Liver (tissue), 9 donors: Measurements from ENCODE around the gene CD96. TPM values are rescaled to one million over a fixed set of nuclear protein-coding genes. Genes with fewer than 3 reads are reported as not detected.
A peak's percentile ranks its signal among the peaks of the same experiment; 100 is the strongest.

ENCODE experiments used
- DNase-seq: peaks from one replicate; pipeline ENCODE4 v3.0.0-alpha.2; 2017; ENCODE audit warnings: low spot score
- H3K27ac ChIP-seq, 2 donors: one replicate each; pipeline ENCODE4 v1.7.0; 2013; ENCODE audit warnings: inconsistent platforms in 2 of 2, low read length in 2 of 2, control low read depth in 1 of 2, low read depth in 1 of 2, mild to moderate bottlenecking in 1 of 2
- H3K27me3 ChIP-seq, 4 donors: one replicate each; pipeline versions ENCODE4 v1.6.1 to v1.7.0; 2013; ENCODE audit warnings: low read length in 3 of 4, inconsistent platforms in 1 of 4, mild to moderate bottlenecking in 1 of 4, moderate library complexity in 1 of 4; ENCODE audit not compliant: control insufficient read depth in 4 of 4, insufficient read depth in 4 of 4
- H3K36me3 ChIP-seq, 4 donors: one replicate each; pipeline versions ENCODE4 v1.6.1 to v1.7.0; 2013; ENCODE audit warnings: low read length in 3 of 4, mild to moderate bottlenecking in 3 of 4, low read depth in 1 of 4, moderate library complexity in 1 of 4; ENCODE audit not compliant: control insufficient read depth in 4 of 4, insufficient read depth in 3 of 4
- H3K4me1 ChIP-seq, 4 donors: one replicate each; pipeline versions ENCODE4 v1.6.1 to v1.7.0; 2013; ENCODE audit warnings: low read length in 3 of 4, mild to moderate bottlenecking in 3 of 4, moderate library complexity in 1 of 4; ENCODE audit not compliant: control insufficient read depth in 4 of 4, insufficient read depth in 4 of 4
- H3K4me3 ChIP-seq, 3 donors: one replicate each; pipeline versions ENCODE4 v1.6.1 to v1.7.0; 2013; ENCODE audit warnings: low read length in 3 of 3, control low read depth in 1 of 3, low read depth in 1 of 3, mild to moderate bottlenecking in 1 of 3
- H3K9ac ChIP-seq, 2 donors: one replicate each; pipeline ENCODE4 v1.7.0; 2013; ENCODE audit warnings: low read length in 2 of 2, mild to moderate bottlenecking in 2 of 2, moderate library complexity in 2 of 2, control low read depth in 1 of 2, low read depth in 1 of 2
- H3K9me3 ChIP-seq, 4 donors: one replicate each; pipeline versions ENCODE4 v1.6.1 to v1.7.0; 2013; ENCODE audit warnings: low read length in 3 of 4; ENCODE audit not compliant: control insufficient read depth in 4 of 4
- EGR1 ChIP-seq, 2 donors: IDR thresholded peaks; 2 replicates each; pipeline ENCODE4 v1.6.1; 2016 to 2018; ENCODE audit warnings: antibody characterized with exemption in 2 of 2, low read depth in 2 of 2
- FOXA2 ChIP-seq: IDR thresholded peaks from 2 replicates; pipeline ENCODE4 v1.6.1; 2016; ENCODE audit warnings: antibody characterized with exemption
- GABPA ChIP-seq, 2 donors: IDR thresholded peaks in 1 of 2; conservative IDR thresholded peaks in 1 of 2; 2 replicates each; pipeline ENCODE4 v1.6.1; 2016; ENCODE audit warnings: antibody characterized with exemption in 2 of 2, mild to moderate bottlenecking in 1 of 2, moderate library complexity in 1 of 2
- HNF4A ChIP-seq, 2 donors: conservative IDR thresholded peaks; 2 replicates each; pipeline ENCODE4 v1.6.1; 2016; ENCODE audit warnings: antibody characterized with exemption in 2 of 2, mild to moderate bottlenecking in 2 of 2
- HNF4G ChIP-seq: IDR thresholded peaks from 2 replicates; pipeline ENCODE4 v1.6.1; 2016; ENCODE audit warnings: antibody characterized with exemption
- JUND ChIP-seq, 2 donors: IDR thresholded peaks; 2 replicates each; pipeline ENCODE4 v1.6.1; 2016; ENCODE audit warnings: antibody characterized with exemption in 2 of 2
- NR2F2 ChIP-seq: IDR thresholded peaks from 2 replicates; pipeline ENCODE4 v1.6.1; 2016; ENCODE audit warnings: antibody characterized with exemption
- RAD21 ChIP-seq, 2 donors: IDR thresholded peaks; 2 replicates each; pipeline ENCODE4 v1.6.1; 2016; ENCODE audit warnings: antibody characterized with exemption in 2 of 2, mild to moderate bottlenecking in 2 of 2
- RXRA ChIP-seq, 2 donors: IDR thresholded peaks; 2 replicates each; pipeline ENCODE4 v1.6.1; 2017 to 2018; ENCODE audit warnings: antibody characterized with exemption in 2 of 2, mild to moderate bottlenecking in 1 of 2
- SP1 ChIP-seq: IDR thresholded peaks from 2 replicates; pipeline ENCODE4 v1.6.1; 2018; ENCODE audit warnings: antibody characterized with exemption, mild to moderate bottlenecking
- TAF1 ChIP-seq: conservative IDR thresholded peaks from 2 replicates; pipeline ENCODE4 v1.6.1; 2016; ENCODE audit warnings: antibody characterized with exemption, mild to moderate bottlenecking
- YY1 ChIP-seq: IDR thresholded peaks from 2 replicates; pipeline ENCODE4 v1.6.1; 2016; ENCODE audit warnings: antibody characterized with exemption, mild to moderate bottlenecking
- WGBS: extraction: QIAGEN DNeasy Blood & Tissue Kit; methylation state at CpG from one replicate; pipeline ENCODE4 v1.1.7; 2013; 5-methylcytosine and 5-hydroxymethylcytosine counted together
- polyA plus RNA-seq, 2 donors: library from polyadenylated mRNA; stranded (reverse) in 1 of 2; unstranded in 1 of 2; fragments of 200-250 nt in 1 of 2; fragments of >200 nt in 1 of 2; fragmentation: Nextera tagmentation in 1 of 2; extraction: Ambion mirVana in 1 of 2; gene quantifications; one replicate each; pipeline versions ENCODE4 v1.2.1 to v1.2.3, GENCODE V29; 2013 to 2015
- total RNA-seq, 2 donors: library from RNA; depleted of rRNA; stranded (reverse); fragments of >200 nt; gene quantifications; one replicate each; pipeline ENCODE4 v1.2.3, GENCODE V29; 2014
- TF ChIP-seq, protein P1 (sequence below): fragments of 150-350 bp; IDR thresholded peaks from 2 replicates; pipeline ENCODE4 v1.5.1; 2017; ENCODE audit warnings: improper control_type of control experiment, low read depth, low read length; ENCODE audit not compliant: missing input control
- donor health status: healthy.
- donor health status: healthy.
- donor health status: healthy.
- donor health status: healthy.
- donor health status: healthy.

The CD96 gene
- total and polyA plus RNA-seq, 4 donors: 0.46 to 2.7 (median 0.92) TPM

- H3K36me3 ChIP-seq: no peaks in the 10 kb centered on the region
- peak overlapping the region; percentile 13 to 33 for H3K9ac ChIP-seq
- H3K27ac ChIP-seq: peak overlapping the region; percentile 47 to 78
- no peaks in the 10 kb centered on the region for H3K27me3 ChIP-seq
- no peak overlapping the region for H3K4me3 ChIP-seq
- H3K4me1 ChIP-seq: peaks cover 10 to 33% (median 29%) of the 10 kb centered on the region in 4 donors
- WGBS: 25% methylated on average over 8 of the region's 8 CpGs
- DNase-seq: no peak
- no peaks in the 10 kb centered on the region for H3K9me3 ChIP-seq
- TF ChIP-seq JUND (IDR thresholded peaks at IDR 0.05) (no peak), HNF4G (no peak), GABPA (IDR thresholded peaks at IDR 0.05 in 1 of 2, conservative IDR thresholded peaks at IDR 0.05 in 1 of 2) (no peak), TAF1 (no peak), HNF4A (conservative IDR thresholded peaks at IDR 0.05) (peak; percentile 22 to 40), SP1 (peak; percentile 28), RAD21 (IDR thresholded peaks at IDR 0.05) (no peak), NR2F2 (no peak), RXRA (IDR thresholded peaks at IDR 0.05) (peak; percentile 87 to 95)
- TF ChIP-seq, protein P1, sequence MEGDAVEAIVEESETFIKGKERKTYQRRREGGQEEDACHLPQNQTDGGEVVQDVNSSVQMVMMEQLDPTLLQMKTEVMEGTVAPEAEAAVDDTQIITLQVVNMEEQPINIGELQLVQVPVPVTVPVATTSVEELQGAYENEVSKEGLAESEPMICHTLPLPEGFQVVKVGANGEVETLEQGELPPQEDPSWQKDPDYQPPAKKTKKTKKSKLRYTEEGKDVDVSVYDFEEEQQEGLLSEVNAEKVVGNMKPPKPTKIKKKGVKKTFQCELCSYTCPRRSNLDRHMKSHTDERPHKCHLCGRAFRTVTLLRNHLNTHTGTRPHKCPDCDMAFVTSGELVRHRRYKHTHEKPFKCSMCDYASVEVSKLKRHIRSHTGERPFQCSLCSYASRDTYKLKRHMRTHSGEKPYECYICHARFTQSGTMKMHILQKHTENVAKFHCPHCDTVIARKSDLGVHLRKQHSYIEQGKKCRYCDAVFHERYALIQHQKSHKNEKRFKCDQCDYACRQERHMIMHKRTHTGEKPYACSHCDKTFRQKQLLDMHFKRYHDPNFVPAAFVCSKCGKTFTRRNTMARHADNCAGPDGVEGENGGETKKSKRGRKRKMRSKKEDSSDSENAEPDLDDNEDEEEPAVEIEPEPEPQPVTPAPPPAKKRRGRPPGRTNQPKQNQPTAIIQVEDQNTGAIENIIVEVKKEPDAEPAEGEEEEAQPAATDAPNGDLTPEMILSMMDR: no peak
These were observed 134.4 kb downstream of the CD96 start for GRCh38 chr3:111676211-111677006.

DNA sequence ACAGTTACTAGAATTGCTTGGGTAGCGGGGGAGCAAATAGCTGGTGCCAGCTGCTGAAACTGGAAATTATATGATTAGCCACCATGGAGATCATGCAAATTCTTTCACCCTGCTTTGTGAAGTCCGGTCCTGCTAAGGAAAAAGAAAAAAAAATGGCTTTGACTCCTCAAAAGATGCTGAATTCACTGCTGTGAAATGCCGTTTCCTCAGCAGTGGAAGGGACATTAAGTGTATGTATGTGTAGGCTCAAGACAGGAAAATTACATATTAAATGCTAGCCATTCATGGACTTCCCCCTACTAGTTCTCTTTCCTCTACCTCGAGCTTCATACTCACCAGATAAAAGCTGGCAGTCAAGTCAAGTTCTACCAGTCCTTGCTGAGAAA is 135.0 kb downstream of the CD96 start:
- peak overlapping the region; percentile 47 to 78 for H3K27ac ChIP-seq
- H3K27me3 ChIP-seq: no peaks in the 10 kb centered on the region
- no peaks in the 10 kb centered on the region for H3K9me3 ChIP-seq
- no peaks in the 10 kb centered on the region for H3K36me3 ChIP-seq
- H3K9ac ChIP-seq: no peak overlapping the region
- TF ChIP-seq HNF4G (no peak), YY1 (no peak), FOXA2 (no peak), JUND (IDR thresholded peaks at IDR 0.05) (no peak), RXRA (IDR thresholded peaks at IDR 0.05) (no peak), NR2F2 (no peak), SP1 (no peak), EGR1 (IDR thresholded peaks at IDR 0.05; ENCODE audit: low read depth in 2 of 2) (no peak)
- TF ChIP-seq, protein P1: no peak
- no peak overlapping the region for H3K4me3 ChIP-seq
- DNase-seq: no peak
- H3K4me1 ChIP-seq: peaks cover 10 to 33% (median 29%) of the 10 kb centered on the region in 4 donors
- whole genome bisulfite sequencing: 73% methylated on average over 4 of the region's 4 CpGs
